Right lobe of liver (tissue), 6 donors: ENCODE data around the gene HES2. TPM values are rescaled to one million over a fixed set of nuclear protein-coding genes. Genes with fewer than 3 reads are reported as not detected.
"Not testable (repeated sequence)": the region's sequence is repeated elsewhere in the genome, so short reads cannot be mapped to it uniquely, and the experiment has no call there.

ENCODE experiments used
- ATAC-seq, 4 donors: fragments of 200-7000 bp; cut with Tn5 transposase; one replicate each; pipeline ENCODE4 v1.9.1; 2020; ENCODE audit warnings: mild to moderate bottlenecking in 4 of 4, moderate library complexity in 4 of 4
- DNase-seq, 3 donors: peaks; one replicate each; pipeline ENCODE4 v3.0.0-alpha.2; 2020
- H3K27ac ChIP-seq, 3 donors: fragments of 200-600 bp; one replicate each; pipeline ENCODE4 v1.8.0; 2022
- H3K27me3 ChIP-seq, 2 donors: fragments of 200-600 bp; one replicate each; pipeline ENCODE4 v1.8.0; 2022
- H3K36me3 ChIP-seq, 4 donors: fragments of 200-600 bp; sonication (generic) in 1 of 4; one replicate each; pipeline versions ENCODE4 v1.5.1 to v1.8.0; 2017 to 2022; ENCODE audit warnings: control low read depth in 1 of 4
- H3K4me1 ChIP-seq, 4 donors: fragments of 200-600 bp; sonication (generic) in 1 of 4; one replicate each; pipeline versions ENCODE4 v1.5.1 to v1.8.0; 2017 to 2022; ENCODE audit warnings: control low read depth in 1 of 4
- H3K4me3 ChIP-seq, 3 donors: fragments of 200-600 bp; one replicate each; pipeline ENCODE4 v1.8.0; 2022
- H3K9me3 ChIP-seq, 4 donors: fragments of 200-600 bp; sonication (generic) in 1 of 4; one replicate each; pipeline versions ENCODE4 v1.5.1 to v1.8.0; 2017 to 2022; ENCODE audit warnings: control low read depth in 1 of 4
- POLR2A ChIP-seq: fragments of 450-650 bp; IDR thresholded peaks from one replicate; pipeline ENCODE4 v1.6.1; 2017; ENCODE audit warnings: antibody characterized with exemption, mild to moderate bottlenecking
- WGBS: methylation state at CpG from one replicate; pipeline ENCODE4 v1.1.6; 2018; ENCODE audit warnings: low coverage, low lambda C conversion rate; ENCODE audit not compliant: insufficient coverage; ENCODE audit errors: missing lambda C conversion rate; 5-methylcytosine and 5-hydroxymethylcytosine counted together
- intact Hi-C, 2 donors: fragments of 100-400 bp; cut with DNase I; formaldehyde crosslinking; loops; one replicate each; pipeline versions ENCODE4 v1.11.2 to v1.14.1; 2022
- total RNA-seq, 6 experiments: library from RNA; depleted of rRNA in 2 of 6; stranded (reverse); fragments of >200 nt in 2 of 6; fragmentation: NEBNext Ultra II Directional in 3 of 6; extraction: Animal tissue kit (Norgen Biotek cat#: 25700) in 3 of 6; gene quantifications; one replicate each; pipeline versions ENCODE4 v1.1.0 to v1.2.4, GENCODE V29; 2016 to 2023
- TF ChIP-seq, protein P1 (sequence below), 4 donors: fragments of 200-600 bp in 3 of 4; fragments of 450-650 bp in 1 of 4; IDR thresholded peaks; one replicate each; pipeline versions ENCODE4 v1.5.1 to v1.8.0; 2016 to 2022; ENCODE audit warnings: antibody characterized with exemption in 4 of 4, mild to moderate bottlenecking in 2 of 4
- donor health status: DM: no; HTN: yes; CAD: no.
- donor health status: DM: no; HTN: no; CAD: no.
- donor health status: DM: no; HTN: no; CAD: no.
- donor health status: DM: no; HTN: yes; CAD: no.
- donor health status: DM: no; HTN: yes; CAD: no.

Gene HES2
- total RNA-seq, 6 experiments from 2014 or later: 0.27 to 1.2 (median 0.68) TPM; not detected in 3

DNA sequence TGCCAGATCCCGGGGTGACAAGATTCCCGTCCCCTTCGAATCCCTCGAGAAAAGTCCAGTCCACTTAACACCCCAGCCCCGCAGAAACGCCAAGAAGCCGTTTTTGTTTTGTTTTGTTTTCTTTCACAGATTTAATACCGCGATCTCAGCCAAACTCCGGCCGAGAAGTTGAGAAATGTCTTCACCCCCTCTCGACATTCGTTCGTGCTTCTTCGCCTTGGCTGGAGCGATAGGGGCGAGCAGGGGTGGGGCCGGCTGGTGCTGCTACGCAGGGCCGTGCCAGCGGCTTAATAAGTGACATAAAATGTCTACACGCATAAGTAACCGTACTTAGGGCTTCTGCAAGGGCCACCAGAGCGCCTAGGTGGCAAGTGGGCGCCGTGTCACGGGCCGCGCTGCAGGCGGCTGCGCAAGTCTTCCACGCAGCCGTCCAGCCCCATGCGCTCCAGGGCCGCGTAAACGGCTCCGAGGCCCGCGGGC is 41.4 kb upstream of the HES2 start:
- intact Hi-C loops: no loop called here
- no peak for DNase-seq
- Histone ChIP-seq H3K4me3 (no peak overlapping the region), H3K4me1 (peaks cover 0 to 13% (median 4%) of the 10 kb centered on the region in 4 donors), H3K27me3 (no peaks in the 10 kb centered on the region), H3K27ac (no peak overlapping the region), H3K9me3 (no peaks in the 10 kb centered on the region), H3K36me3 (peaks cover 0 to 11% (median 0%) of the 10 kb centered on the region in 4 donors)
- TF ChIP-seq POLR2A: no peak
- WGBS: 81% methylated on average over 23 of the region's 40 CpGs
- ATAC-seq: no peak

DNA sequence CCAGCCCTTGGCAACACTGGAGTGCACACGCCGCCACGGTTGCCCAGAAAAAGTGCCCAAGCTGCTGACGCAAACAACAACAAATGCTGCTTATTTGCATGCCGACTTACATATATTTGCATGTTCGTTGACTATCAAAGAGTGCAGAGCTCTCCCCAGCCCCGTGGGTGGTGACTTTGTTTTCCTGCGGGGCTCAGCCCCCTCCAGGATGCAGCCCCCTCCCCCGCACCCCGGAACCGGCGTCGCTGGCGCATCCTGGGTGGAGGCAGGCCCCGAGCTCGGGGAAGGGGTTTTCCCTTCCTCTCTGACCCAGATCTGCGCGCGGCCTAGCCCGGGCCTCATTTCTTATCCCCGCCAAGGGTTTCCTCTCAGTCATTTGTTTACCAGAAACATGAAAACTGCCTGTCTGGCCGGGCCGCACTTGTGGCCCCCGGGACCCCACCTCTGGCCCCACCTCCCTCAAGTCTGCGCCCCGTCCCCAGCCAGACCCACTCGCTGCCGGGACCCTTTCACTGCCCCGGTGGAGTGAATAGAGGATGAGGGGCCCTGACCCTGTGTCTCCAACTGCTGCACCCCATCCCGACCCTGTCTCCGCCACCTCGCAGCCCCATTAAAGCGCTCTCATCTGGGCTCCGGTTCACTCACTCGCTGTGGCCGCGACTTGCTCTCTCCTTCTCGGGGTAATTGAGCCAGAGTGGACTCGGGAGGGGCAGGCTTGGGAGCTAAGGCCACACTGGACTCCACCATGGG is 40.8 kb upstream of the HES2 start:
- ATAC-seq: no peak
- Histone ChIP-seq H3K9me3 (no peaks in the 10 kb centered on the region), H3K36me3 (peaks cover 0 to 16% (median 0%) of the 10 kb centered on the region in 4 donors), H3K27me3 (no peaks in the 10 kb centered on the region), H3K4me3 (no peak overlapping the region), H3K4me1 (peaks cover 0 to 13% (median 4%) of the 10 kb centered on the region in 4 donors), H3K27ac (no peak overlapping the region)
- WGBS: 51% methylated on average over 27 of the region's 39 CpGs
- peak in 1 of 3 donors; percentile 57 for DNase-seq
- intact Hi-C loops: no loop called here
- TF ChIP-seq, protein P1, sequence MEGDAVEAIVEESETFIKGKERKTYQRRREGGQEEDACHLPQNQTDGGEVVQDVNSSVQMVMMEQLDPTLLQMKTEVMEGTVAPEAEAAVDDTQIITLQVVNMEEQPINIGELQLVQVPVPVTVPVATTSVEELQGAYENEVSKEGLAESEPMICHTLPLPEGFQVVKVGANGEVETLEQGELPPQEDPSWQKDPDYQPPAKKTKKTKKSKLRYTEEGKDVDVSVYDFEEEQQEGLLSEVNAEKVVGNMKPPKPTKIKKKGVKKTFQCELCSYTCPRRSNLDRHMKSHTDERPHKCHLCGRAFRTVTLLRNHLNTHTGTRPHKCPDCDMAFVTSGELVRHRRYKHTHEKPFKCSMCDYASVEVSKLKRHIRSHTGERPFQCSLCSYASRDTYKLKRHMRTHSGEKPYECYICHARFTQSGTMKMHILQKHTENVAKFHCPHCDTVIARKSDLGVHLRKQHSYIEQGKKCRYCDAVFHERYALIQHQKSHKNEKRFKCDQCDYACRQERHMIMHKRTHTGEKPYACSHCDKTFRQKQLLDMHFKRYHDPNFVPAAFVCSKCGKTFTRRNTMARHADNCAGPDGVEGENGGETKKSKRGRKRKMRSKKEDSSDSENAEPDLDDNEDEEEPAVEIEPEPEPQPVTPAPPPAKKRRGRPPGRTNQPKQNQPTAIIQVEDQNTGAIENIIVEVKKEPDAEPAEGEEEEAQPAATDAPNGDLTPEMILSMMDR (IDR thresholded peaks at IDR 0.05): no peak
- no peak for TF ChIP-seq POLR2A

DNA sequence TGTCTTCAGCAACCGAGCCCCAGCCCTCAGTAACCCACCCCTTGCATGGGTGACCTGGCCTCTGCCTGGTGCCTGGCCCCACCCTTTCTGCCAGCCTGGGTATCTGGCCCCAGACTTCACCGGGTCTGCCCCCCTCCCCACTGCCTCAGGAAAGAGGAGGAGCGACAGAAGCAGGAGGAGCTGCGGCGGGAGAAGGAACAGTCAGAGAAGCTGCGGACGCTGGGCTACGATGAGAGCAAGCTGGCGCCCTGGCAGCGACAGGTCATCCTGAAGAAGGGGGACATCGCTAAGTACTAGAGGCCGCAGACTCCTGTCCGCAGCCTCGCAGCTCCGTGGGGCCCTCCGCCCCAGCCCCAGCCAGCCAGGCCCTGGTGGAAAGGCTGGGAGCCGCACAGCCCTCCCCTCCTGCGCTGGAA is 40.1 kb upstream of the HES2 start:
- DNase-seq (peak in 1 of 3 donors; percentile 51), ATAC-seq (no peak)
- H3K27ac ChIP-seq: no peak overlapping the region
- intact Hi-C loops: no loop called here
- H3K9me3 ChIP-seq: no peaks in the 10 kb centered on the region
- TF ChIP-seq, protein P1 (IDR thresholded peaks at IDR 0.05): no peak
- no peak for TF ChIP-seq POLR2A
- peaks cover 0 to 19% (median 0%) of the 10 kb centered on the region in 4 donors for H3K36me3 ChIP-seq
- H3K4me1 ChIP-seq: peaks cover 0 to 11% (median 4%) of the 10 kb centered on the region in 4 donors
- WGBS: 37% methylated on average over 3 of the region's 18 CpGs
- H3K27me3 ChIP-seq: no peaks in the 10 kb centered on the region
- H3K4me3 ChIP-seq: no peak overlapping the region

DNA sequence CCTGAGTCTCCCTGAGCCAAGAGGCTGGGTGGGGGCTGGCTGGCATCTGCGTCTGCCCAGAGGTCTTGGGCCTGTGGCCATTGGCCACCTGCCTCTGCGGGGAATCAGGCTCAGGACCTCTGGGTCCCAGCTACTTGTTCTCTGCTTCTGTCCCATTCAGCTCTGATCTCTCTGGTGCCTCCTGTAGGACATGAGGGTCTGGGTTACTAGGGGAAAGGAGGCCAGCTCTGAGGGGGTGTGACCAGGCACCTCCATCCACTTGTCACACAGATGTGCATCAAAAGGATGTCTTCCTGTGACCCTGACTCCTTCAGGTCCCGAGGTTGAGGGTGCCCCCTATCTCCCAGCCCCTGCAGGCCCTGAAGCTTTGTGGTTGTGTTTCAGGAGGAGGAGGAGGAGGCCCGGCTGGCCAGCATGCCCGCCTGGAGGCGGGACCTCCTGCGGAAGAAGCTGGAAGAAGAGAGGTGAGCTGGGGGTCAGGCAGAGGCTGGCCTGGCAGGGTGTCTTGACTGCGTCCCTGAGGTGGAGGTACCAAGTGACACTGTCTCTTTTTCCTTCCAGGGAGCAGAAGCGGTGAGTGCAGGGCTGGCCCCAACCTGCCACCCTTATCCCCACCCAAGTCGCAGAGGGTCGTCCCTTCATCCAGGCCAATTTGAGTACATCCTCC is 37.2 kb upstream of the HES2 start:
- no peaks in the 10 kb centered on the region for H3K27me3 ChIP-seq
- no peak overlapping the region for H3K4me3 ChIP-seq
- H3K9me3 ChIP-seq: no peaks in the 10 kb centered on the region
- TF ChIP-seq POLR2A: no peak
- TF ChIP-seq, protein P1 (IDR thresholded peaks at IDR 0.05): no peak
- H3K27ac ChIP-seq: no peak overlapping the region
- peaks cover 0 to 8% (median 2%) of the 10 kb centered on the region in 4 donors for H3K4me1 ChIP-seq
- peak in 1 of 3 donors; percentile 48 for DNase-seq
- WGBS: 29% methylated on average over 1 of the region's 11 CpGs
- no peak for ATAC-seq
- H3K36me3 ChIP-seq: peaks cover 0 to 19% (median 0%) of the 10 kb centered on the region in 4 donors
- intact Hi-C loops: no loop called here

DNA sequence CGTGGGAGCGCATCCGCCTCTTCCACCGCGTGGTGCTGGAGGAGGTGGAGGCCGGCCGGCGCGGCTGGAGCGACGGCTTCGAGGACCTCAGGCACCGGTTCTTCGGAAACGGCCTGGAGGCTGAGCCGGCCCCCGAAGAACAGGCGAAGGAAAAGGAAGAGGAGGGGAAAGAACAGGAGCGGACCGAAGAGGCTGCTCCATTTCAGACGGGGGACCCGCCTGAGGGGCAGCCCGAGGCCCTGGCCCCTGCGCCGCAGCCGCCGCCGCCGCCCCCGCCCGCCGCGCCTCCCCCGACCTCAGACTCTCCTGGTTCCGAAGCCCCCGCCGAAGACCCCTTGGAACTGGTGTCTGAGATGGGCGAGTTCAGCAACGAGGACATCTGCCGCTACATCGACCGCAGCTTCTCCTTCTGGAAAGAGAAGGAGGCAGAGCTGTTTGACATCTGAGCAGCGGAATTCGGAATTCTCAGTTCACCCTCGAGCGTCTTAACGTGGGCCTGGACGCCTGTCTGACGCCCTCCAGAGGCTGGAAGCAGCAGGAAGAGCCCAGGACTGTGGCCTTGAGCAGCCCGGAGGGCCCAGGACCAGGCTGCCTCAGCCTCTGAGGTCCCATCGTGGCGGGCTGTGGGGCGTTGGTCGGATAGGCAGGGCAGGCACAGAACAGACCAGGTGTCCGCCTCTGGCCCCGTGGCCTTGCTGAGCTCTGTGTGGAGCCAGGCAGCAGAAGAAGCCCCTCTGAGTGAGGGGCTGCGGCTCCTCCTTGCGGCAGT is 36.2 kb upstream of the HES2 start:
- H3K9me3 ChIP-seq, intact Hi-C loops, DNase-seq, ATAC-seq, H3K27ac ChIP-seq, H3K4me3 ChIP-seq, H3K27me3 ChIP-seq: not testable (repeated sequence)
- peaks cover 0 to 12% (median 2%) of the 10 kb centered on the region in 4 donors for H3K4me1 ChIP-seq
- 69% methylated on average over 20 of the region's 58 CpGs for WGBS
- peaks cover 0 to 19% (median 0%) of the 10 kb centered on the region in 4 donors for H3K36me3 ChIP-seq
